H9 (cell line): ENCODE measurements around the gene ABCB8. TPM values are rescaled to one million over a fixed set of nuclear protein-coding genes. Genes with fewer than 3 reads are reported as not detected.
A peak's percentile ranks its signal among the peaks of the same experiment; 100 is the strongest.

ENCODE experiments used
- DNase-seq: peaks from one replicate; pipeline ENCODE4 v3.0.0-alpha.2; 2017
- H2AFZ ChIP-seq: one replicate; pipeline ENCODE4 v1.6.1; 2013; ENCODE audit warnings: mild to moderate bottlenecking, low read length, control low read depth, moderate library complexity
- H2AK5ac ChIP-seq: 2 replicates; pipeline ENCODE4 v1.6.1; 2013; ENCODE audit warnings: low read length, control low read depth, mixed read lengths; ENCODE audit not compliant: insufficient read length
- H2BK120ac ChIP-seq: one replicate; pipeline ENCODE4 v1.6.1; 2013; ENCODE audit warnings: low read depth, mild to moderate bottlenecking, low read length, control low read depth, inconsistent platforms; ENCODE audit not compliant: poor library complexity, severe bottlenecking
- H2BK12ac ChIP-seq: 2 replicates; pipeline ENCODE4 v1.6.1; 2013; ENCODE audit warnings: low read length, control low read depth, mixed read lengths, low read depth; ENCODE audit not compliant: insufficient read length
- H2BK15ac ChIP-seq: 2 replicates; pipeline ENCODE4 v1.6.1; 2013; ENCODE audit warnings: low read depth, low read length, control low read depth
- H2BK20ac ChIP-seq: one replicate; pipeline ENCODE4 v1.6.1; 2013; ENCODE audit warnings: low read depth, mild to moderate bottlenecking, low read length, control low read depth, inconsistent platforms; ENCODE audit not compliant: poor library complexity, severe bottlenecking
- H2BK5ac ChIP-seq: 2 replicates; pipeline ENCODE4 v1.6.1; 2013; ENCODE audit warnings: low read length, control low read depth, mixed read lengths; ENCODE audit not compliant: insufficient read length
- H3K14ac ChIP-seq: 2 replicates; pipeline ENCODE4 v1.6.1; 2013; ENCODE audit warnings: low read length, control low read depth; ENCODE audit not compliant: insufficient read depth
- H3K18ac ChIP-seq: 2 replicates; pipeline ENCODE4 v1.6.1; 2013; ENCODE audit warnings: low read depth, mild to moderate bottlenecking, mixed read lengths, low read length, control low read depth; ENCODE audit not compliant: insufficient read length
- H3K23ac ChIP-seq: 2 replicates; pipeline ENCODE4 v1.6.1; 2013; ENCODE audit warnings: low read length, control low read depth, mixed read lengths, low read depth; ENCODE audit not compliant: insufficient read length
- H3K23me2 ChIP-seq: 2 replicates; pipeline ENCODE4 v1.6.1; 2013; ENCODE audit warnings: low read depth, mild to moderate bottlenecking, mixed read lengths, low read length, control low read depth; ENCODE audit not compliant: insufficient read length, poor library complexity, severe bottlenecking
- H3K27ac ChIP-seq: 2 replicates; pipeline ENCODE4 v1.5.1; 2013; ENCODE audit warnings: low read length, control low read depth, mixed read lengths, low read depth; ENCODE audit not compliant: insufficient read length
- H3K27me3 ChIP-seq: 2 replicates; pipeline ENCODE4 v1.6.1; 2013; ENCODE audit warnings: low read length, control low read depth, inconsistent platforms; ENCODE audit not compliant: insufficient read depth
- H3K4ac ChIP-seq: 2 replicates; pipeline ENCODE4 v1.6.1; 2013; ENCODE audit warnings: low read depth, mild to moderate bottlenecking, control low read depth, inconsistent platforms, low read length, moderate library complexity
- H3K4me1 ChIP-seq: 2 replicates; pipeline ENCODE4 v1.6.1; 2013; ENCODE audit warnings: low read length, control low read depth, inconsistent platforms; ENCODE audit not compliant: insufficient read depth
- H3K4me2 ChIP-seq: 2 replicates; pipeline ENCODE4 v1.6.1; 2013; ENCODE audit warnings: low read length, control low read depth, mixed read lengths; ENCODE audit not compliant: insufficient read length, insufficient read depth
- H3K56ac ChIP-seq: 2 replicates; pipeline ENCODE4 v1.6.1; 2013; ENCODE audit warnings: low read depth, mild to moderate bottlenecking, mixed read lengths, low read length, control low read depth; ENCODE audit not compliant: insufficient read length
- H3K79me1 ChIP-seq: 2 replicates; pipeline ENCODE4 v1.6.1; 2013; ENCODE audit warnings: low read depth, mild to moderate bottlenecking, moderate library complexity, low read length, control low read depth, inconsistent platforms; ENCODE audit not compliant: insufficient read depth, poor library complexity, severe bottlenecking
- H3K79me2 ChIP-seq: 2 replicates; pipeline ENCODE4 v1.6.1; 2013; ENCODE audit warnings: low read length, control low read depth, inconsistent platforms; ENCODE audit not compliant: insufficient read depth
- H3K9ac ChIP-seq: 2 replicates; pipeline ENCODE4 v1.6.1; 2013; ENCODE audit warnings: low read length, control low read depth, mixed read lengths; ENCODE audit not compliant: insufficient read length; ENCODE audit errors: extremely low read depth
- H3K9me3 ChIP-seq: one replicate; pipeline ENCODE4 v1.6.1; 2013; ENCODE audit warnings: low read depth, low read length, inconsistent platforms; ENCODE audit not compliant: control insufficient read depth
- H3T11ph ChIP-seq: one replicate; pipeline ENCODE4 v1.6.1; 2013; ENCODE audit warnings: mild to moderate bottlenecking, low read length, control low read depth, inconsistent platforms
- H4K20me1 ChIP-seq: one replicate; pipeline ENCODE4 v1.6.1; 2013; ENCODE audit not compliant: control insufficient read depth, insufficient read length, insufficient read depth
- H4K5ac ChIP-seq: 2 replicates; pipeline ENCODE4 v1.6.1; 2013; ENCODE audit warnings: low read depth, mild to moderate bottlenecking, mixed read lengths, low read length, control low read depth; ENCODE audit not compliant: insufficient read length
- H4K8ac ChIP-seq: replicated peaks from 2 replicates; pipeline ENCODE4 v1.6.1; 2013; ENCODE audit warnings: low read length, control low read depth, mixed read lengths, low read depth; ENCODE audit not compliant: insufficient read length
- H4K91ac ChIP-seq: 2 replicates; pipeline ENCODE4 v1.6.1; 2013; ENCODE audit warnings: low read depth, mild to moderate bottlenecking, moderate library complexity, mixed read lengths, low read length, control low read depth; ENCODE audit not compliant: insufficient read length
- H3K27ac Mint-ChIP-seq, 3 experiments: 2 replicates in 2 of 3; 3 replicates in 1 of 3; pipeline ENCODE4 v1.8.0; 2020 to 2021; ENCODE audit warnings: mixed read lengths in 3 of 3, mild to moderate bottlenecking in 1 of 3, moderate library complexity in 1 of 3
- H3K27me3 Mint-ChIP-seq: 2 replicates; pipeline ENCODE4 v1.8.0; 2021; ENCODE audit warnings: low read depth, mild to moderate bottlenecking, moderate library complexity, mixed read lengths
- H3K36me3 Mint-ChIP-seq, 3 experiments: 2 replicates in 2 of 3; 3 replicates in 1 of 3; pipeline ENCODE4 v1.8.0; 2020 to 2021; ENCODE audit warnings: low read depth in 3 of 3, mixed read lengths in 3 of 3; ENCODE audit not compliant: insufficient read depth in 1 of 3
- H3K4me1 Mint-ChIP-seq, 2 experiments: 2 replicates each; pipeline ENCODE4 v1.8.0; 2020; ENCODE audit warnings: mixed read lengths in 2 of 2
- H3K4me3 Mint-ChIP-seq, 2 experiments: 2 replicates in 1 of 2; 3 replicates in 1 of 2; pipeline ENCODE4 v1.8.0; 2020 to 2021; ENCODE audit warnings: mild to moderate bottlenecking in 2 of 2, mixed read lengths in 2 of 2, moderate library complexity in 1 of 2
- H3K9me3 Mint-ChIP-seq, 2 experiments: 2 replicates in 1 of 2; 3 replicates in 1 of 2; pipeline ENCODE4 v1.8.0; 2020; ENCODE audit warnings: mild to moderate bottlenecking in 2 of 2, mixed read lengths in 2 of 2, moderate library complexity in 1 of 2
- CTCF ChIP-seq: fragments of 200-600 bp; sonication (generic); conservative IDR thresholded peaks from 3 replicates; pipeline ENCODE4 v1.8.0; 2021; ENCODE audit warnings: antibody characterized with exemption, mild to moderate bottlenecking
- WGBS: extraction: QIAGEN DNeasy Blood & Tissue Kit; methylation state at CpG from one replicate; pipeline ENCODE4 v1.1.7; 2013; ENCODE audit warnings: missing lambda C conversion rate, low lambda C conversion rate, mixed read lengths; ENCODE audit not compliant: insufficient read length; ENCODE audit errors: extremely low coverage; 5-methylcytosine and 5-hydroxymethylcytosine counted together
- total RNA-seq: library from RNA; stranded (reverse); gene quantifications from 2 replicates; pipeline ENCODE4 v1.2.1, GENCODE V29; 2021

The ABCB8 gene
- total RNA-seq, 1 experiment from 2014 or later = 22.1 TPM

DNA sequence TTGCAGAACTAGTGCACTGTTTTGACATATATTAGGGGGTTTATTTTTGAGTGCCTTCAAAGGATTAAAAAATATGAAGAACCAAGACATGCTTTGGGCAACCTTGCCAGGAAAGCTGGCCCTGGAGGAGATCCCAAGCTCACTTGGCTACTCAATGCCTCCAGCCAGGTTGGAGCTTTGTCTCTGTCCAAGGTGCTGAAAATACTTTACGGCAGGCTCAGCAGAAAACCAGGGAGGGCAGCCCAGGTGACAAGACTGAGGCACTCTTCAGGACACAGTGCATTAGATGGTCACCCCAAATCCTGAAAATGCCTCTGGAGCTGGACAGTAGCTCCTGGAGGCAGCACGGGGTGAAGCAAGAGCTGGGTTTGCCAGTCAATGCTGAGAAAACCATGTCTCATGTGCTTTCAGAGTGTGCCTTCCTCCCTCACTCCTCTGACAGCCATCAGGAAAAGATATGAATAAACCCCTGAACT, 44.3 kb upstream of the ABCB8 start:
- H2AK5ac ChIP-seq = no peak overlapping the region
- no peaks in the 10 kb centered on the region for H3K79me1 ChIP-seq
- H3K4me3 Mint-ChIP-seq = no peak overlapping the region
- peaks cover 27 to 35% of the 10 kb centered on the region in 2 experiments for H3K4me1 Mint-ChIP-seq
- no peak overlapping the region for H3K23ac ChIP-seq
- H3K36me3 Mint-ChIP-seq = no peaks in the 10 kb centered on the region; a peak in 1 of 7 replicates
- no peaks in the 10 kb centered on the region for H3K79me2 ChIP-seq
- H2BK120ac ChIP-seq = no peak overlapping the region
- H3K4ac ChIP-seq = no peak overlapping the region
- no peaks in the 10 kb centered on the region for H3K9me3 ChIP-seq
- no peaks in the 10 kb centered on the region; the same call in 1 of the 2 replicates for H3K27me3 ChIP-seq
- no peak overlapping the region for H3K27ac ChIP-seq
- H2AFZ ChIP-seq = no peak overlapping the region
- H2BK20ac ChIP-seq = no peak overlapping the region
- no peak overlapping the region for H3K27ac Mint-ChIP-seq
- no peak overlapping the region for H4K91ac ChIP-seq
- no peak overlapping the region for H3K4me2 ChIP-seq
- H3K9ac ChIP-seq = no peak overlapping the region
- no CpG with 5 or more reads among the region's 2 CpGs for WGBS
- no peak overlapping the region for H2BK5ac ChIP-seq
- H3K4me1 ChIP-seq = no peaks in the 10 kb centered on the region; the same call in none of the 2 replicates
- H4K8ac ChIP-seq = no peak overlapping the region
- H3K9me3 Mint-ChIP-seq = no peaks in the 10 kb centered on the region
- no peak overlapping the region for H3K56ac ChIP-seq
- no peak overlapping the region for H3K14ac ChIP-seq
- no peak overlapping the region for H3K18ac ChIP-seq
- no peaks in the 10 kb centered on the region for H4K20me1 ChIP-seq
- H3K23me2 ChIP-seq = peaks cover 3% of the 10 kb centered on the region
- DNase-seq = peak; percentile 71
- H3K27me3 Mint-ChIP-seq = peaks cover 82% of the 10 kb centered on the region
- TF ChIP-seq CTCF = no peak
- no peak overlapping the region for H4K5ac ChIP-seq
- no peak overlapping the region for H2BK12ac ChIP-seq
- H2BK15ac ChIP-seq = no peak overlapping the region
- H3T11ph ChIP-seq = no peak overlapping the region
